ENCODE results near the gene TMEM143. TPM values are rescaled to one million over a fixed set of nuclear protein-coding genes. Genes with fewer than 3 reads are reported as not detected.

TMEM143 gene
- total and polyA plus RNA-seq, 2 of the 8 experiments (the other 6 are each of a cell fraction or from before 2014, with no cell fraction given): 14.2 to 19.1 TPM

DNA sequence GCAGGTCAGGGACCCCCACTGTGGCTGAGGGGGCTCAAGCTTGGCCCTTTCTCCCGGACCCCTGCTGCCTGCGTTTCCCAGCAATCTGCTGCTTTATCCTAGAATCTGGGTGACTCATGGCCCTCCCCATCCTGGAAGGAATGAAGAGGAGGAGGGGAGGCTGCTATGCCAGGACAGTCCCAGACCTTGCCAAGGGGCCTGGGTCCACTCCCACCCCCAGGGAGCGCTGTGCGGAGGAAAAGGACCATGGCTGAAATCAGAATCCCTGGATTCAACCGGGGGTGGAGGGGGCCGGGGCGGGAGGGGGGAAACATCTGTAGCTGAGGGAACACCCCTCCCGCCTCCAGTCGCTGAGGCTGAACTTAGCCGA lies 73.4 kb downstream of the TMEM143 start:
- H3K36me3 ChIP-seq (ENCODE audit: control insufficient read depth in 2 of 4, insufficient read depth in 4 of 4, low read length in 3 of 4): peaks cover 12 to 22% (median 20%) of the 10 kb centered on the region in 4 experiments; a peak in 7 of 8 replicates
- no peak overlapping the region for H4K91ac ChIP-seq (replicated peaks; ENCODE audit: insufficient read length, low read length)
- H3K79me1 ChIP-seq (ENCODE audit: low read depth, low read length): no peaks in the 10 kb centered on the region
- H3K4me3 ChIP-seq (ENCODE audit: extremely low read depth in 1 of 4, insufficient read depth in 2 of 4, low read depth in 3 of 4, low read length in 4 of 4): peak overlapping the region; percentile 28 to 61 (median 51); a peak in 6 of 8 replicates
- 0 out of 2 replicates have a peak overlapping the region, but pooled peaks have one; percentile 81 for H2BK15ac ChIP-seq (ENCODE audit: low read length)
- peak; percentile 85 to 86 for DNase-seq (ENCODE audit: low read depth in 1 of 2, low spot score in 2 of 2)
- no peak overlapping the region for H3K23ac ChIP-seq (ENCODE audit: insufficient read length)
- H2AK5ac ChIP-seq (ENCODE audit: low read depth, low read length): no peak overlapping the region
- H2BK120ac ChIP-seq (replicated peaks; ENCODE audit: low read depth, low read length): no peak overlapping the region
- H3K79me2 ChIP-seq (ENCODE audit: control insufficient read depth in 1 of 2, insufficient read depth in 2 of 2, low read length in 2 of 2): no peaks in the 10 kb centered on the region
- peak overlapping the region; percentile 27; the same call in 1 of the 2 replicates for H2BK5ac ChIP-seq (ENCODE audit: low read depth, low read length)
- H4K20me1 ChIP-seq (replicated peaks in 1 of 2; ENCODE audit: control insufficient read depth in 1 of 2, insufficient read depth in 2 of 2, low read length in 2 of 2): no peaks in the 10 kb centered on the region
- no peak overlapping the region for H3K4ac ChIP-seq (replicated peaks; ENCODE audit: insufficient read length, low read depth, low read length)
- no peak overlapping the region for H2BK20ac ChIP-seq (ENCODE audit: low read length)
- H3K23me2 ChIP-seq (ENCODE audit: low read depth, low read length): peaks cover 6% of the 10 kb centered on the region; the same call in 1 of the 2 replicates
- no peak for FAIRE-seq
- no peaks in the 10 kb centered on the region for H3K27me3 ChIP-seq (replicated peaks in 1 of 4; ENCODE audit: control insufficient read depth in 3 of 4, extremely low read depth in 1 of 4, insufficient read depth in 3 of 4, low read length in 3 of 4)
- peak overlapping the region; percentile 87 for H3K18ac ChIP-seq (ENCODE audit: extremely low read depth, low read length)
- H2AFZ ChIP-seq (ENCODE audit: low read length): no peak overlapping the region
- H3K4me2 ChIP-seq (ENCODE audit: insufficient read depth in 1 of 2, low read depth in 2 of 2, low read length in 2 of 2): peak overlapping the region; percentile 69 to 71
- no peak overlapping the region for H3K14ac ChIP-seq (ENCODE audit: insufficient read length)
- H3K27ac ChIP-seq (ENCODE audit: low read depth, low read length): peak overlapping the region; percentile 35; the same call in 1 of the 2 replicates
- ChIA-PET POLR2A (ENCODE audit: partially characterized antibody) (interaction anchor here (0.9 to 2.9 kb wide), 8 partner anchors 10 to 119 kb away, joined by 3 to 35 read pairs (median 6); partner anchors contain the start of gene ZNF114), CTCF (ENCODE audit: partially characterized antibody) (interaction anchor here (0.7 to 12.4 kb wide), 9 partner anchors 18 to 138 kb away, joined by 3 to 212 read pairs (median 4); partner anchors contain the start of gene ZNF114)
- H4K5ac ChIP-seq (ENCODE audit: insufficient read length, low read depth, low read length): peak overlapping the region; percentile 92
- peaks cover 0 to 4% of the 10 kb centered on the region in 2 experiments; a peak in 1 of 4 replicates for H3K9me3 ChIP-seq (ENCODE audit: insufficient read depth in 2 of 2, low read depth in 1 of 2, low read length in 1 of 2)
- WGBS, 2 experiments (ENCODE audit: extremely low coverage in 1 of 2, insufficient coverage in 1 of 2, insufficient read length in 1 of 2, insufficient replicate concordance in 2 of 2, low coverage in 1 of 2, low lambda C conversion rate in 2 of 2, missing lambda C conversion rate in 1 of 2): 0% methylated on average over 3 of the region's 10 CpGs; no CpG with 5 or more reads in 1 of the 2 experiments
- no peak overlapping the region for H3K56ac ChIP-seq (replicated peaks; ENCODE audit: insufficient read length, low read depth, low read length)
- no peak overlapping the region for H3K9ac ChIP-seq (replicated peaks in 1 of 4; ENCODE audit: extremely low read depth in 1 of 4, low read depth in 3 of 4, low read length in 3 of 4)
- H2BK12ac ChIP-seq (ENCODE audit: low read depth, low read length): no peak overlapping the region
- H4K8ac ChIP-seq (ENCODE audit: extremely low read depth, insufficient read depth, low read length): no peak overlapping the region
- peaks cover 0 to 12% (median 3%) of the 10 kb centered on the region in 4 experiments; a peak in 3 of 7 replicates for H3K4me1 ChIP-seq (replicated peaks in 1 of 4; ENCODE audit: control insufficient read depth in 3 of 4, insufficient read depth in 4 of 4, low read length in 3 of 4)
- TF ChIP-seq HDAC2 (IDR thresholded peaks at IDR 0.05; ENCODE audit: borderline replicate concordance in 1 of 2, low read depth in 2 of 2, low read length in 2 of 2): no peak
- TF ChIP-seq EGR1 (IDR thresholded peaks at IDR 0.05; ENCODE audit: borderline replicate concordance, low read depth, low read length): no peak
- peak; percentile 34; the same call in 1 of the 2 replicates for TF ChIP-seq YY1 (IDR thresholded peaks at IDR 0.05; ENCODE audit: low read depth, low read length)
- TF ChIP-seq TBP (IDR thresholded peaks at IDR 0.05; ENCODE audit: low read depth, low read length): 0 out of 2 replicates have a peak, but pooled peaks have one; percentile 23
- TF ChIP-seq CTBP2 (IDR thresholded peaks at IDR 0.05; ENCODE audit: borderline replicate concordance, insufficient read depth, insufficient read length, low read length): no peak
- TF ChIP-seq RBBP5 (IDR thresholded peaks at IDR 0.05; ENCODE audit: borderline replicate concordance, low read depth, low read length): no peak; the same call in 1 of the 2 replicates
- peak; percentile 12 to 24; a peak in 1 of 4 replicates for TF ChIP-seq RAD21 (IDR thresholded peaks at IDR 0.05 in 1 of 2, conservative IDR thresholded peaks at IDR 0.05 in 1 of 2; ENCODE audit: low read depth in 2 of 2, low read length in 2 of 2)
- TF ChIP-seq E2F6 (IDR thresholded peaks at IDR 0.05): no peak
- TF ChIP-seq JUND (IDR thresholded peaks at IDR 0.05; ENCODE audit: low read length): peak; percentile 90
